ENCODE results near the gene GRN.

The GRN gene

GRCh38 chr17:44380767-44381166 lies 35.7 kb downstream of the GRN start:
- TF ChIP-seq, protein P1, sequence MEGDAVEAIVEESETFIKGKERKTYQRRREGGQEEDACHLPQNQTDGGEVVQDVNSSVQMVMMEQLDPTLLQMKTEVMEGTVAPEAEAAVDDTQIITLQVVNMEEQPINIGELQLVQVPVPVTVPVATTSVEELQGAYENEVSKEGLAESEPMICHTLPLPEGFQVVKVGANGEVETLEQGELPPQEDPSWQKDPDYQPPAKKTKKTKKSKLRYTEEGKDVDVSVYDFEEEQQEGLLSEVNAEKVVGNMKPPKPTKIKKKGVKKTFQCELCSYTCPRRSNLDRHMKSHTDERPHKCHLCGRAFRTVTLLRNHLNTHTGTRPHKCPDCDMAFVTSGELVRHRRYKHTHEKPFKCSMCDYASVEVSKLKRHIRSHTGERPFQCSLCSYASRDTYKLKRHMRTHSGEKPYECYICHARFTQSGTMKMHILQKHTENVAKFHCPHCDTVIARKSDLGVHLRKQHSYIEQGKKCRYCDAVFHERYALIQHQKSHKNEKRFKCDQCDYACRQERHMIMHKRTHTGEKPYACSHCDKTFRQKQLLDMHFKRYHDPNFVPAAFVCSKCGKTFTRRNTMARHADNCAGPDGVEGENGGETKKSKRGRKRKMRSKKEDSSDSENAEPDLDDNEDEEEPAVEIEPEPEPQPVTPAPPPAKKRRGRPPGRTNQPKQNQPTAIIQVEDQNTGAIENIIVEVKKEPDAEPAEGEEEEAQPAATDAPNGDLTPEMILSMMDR (IDR thresholded peaks at IDR 0.05; ENCODE audit: low read length, missing control alignments): no peak
- H3K4me3 ChIP-seq (replicated peaks; ENCODE audit: low read depth, low read length): no peak overlapping the region
- DNase-seq (ENCODE audit: low read depth): no peak

DNA sequence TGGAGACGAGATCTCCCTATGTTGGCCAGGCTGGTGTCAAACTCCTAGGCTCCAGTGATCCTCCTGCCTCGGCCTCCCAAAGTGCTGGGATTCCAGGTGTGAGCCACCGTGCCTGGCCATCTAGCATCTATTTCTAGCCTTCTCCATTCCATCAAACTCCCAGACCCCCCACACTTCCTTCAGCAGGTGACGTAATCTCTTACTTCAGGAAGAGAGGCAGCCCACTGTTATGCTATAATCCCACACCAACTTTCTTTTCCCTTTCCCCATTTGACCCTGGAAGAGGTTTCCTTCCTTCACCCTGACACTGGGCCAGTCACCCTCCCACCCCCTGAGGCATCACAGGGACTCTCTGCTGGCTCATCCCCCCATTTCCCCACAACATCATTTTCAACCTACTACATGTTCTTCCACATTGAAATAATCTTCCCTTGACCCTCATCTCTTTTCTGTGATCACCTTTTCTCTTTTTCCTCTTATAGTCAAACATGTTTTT lies 36.8 kb downstream of the GRN start:
- DNase-seq (ENCODE audit: low read depth): no peak
- no peak overlapping the region for H3K4me3 ChIP-seq (replicated peaks; ENCODE audit: low read depth, low read length)
- TF ChIP-seq, protein P1 (IDR thresholded peaks at IDR 0.05; ENCODE audit: low read length, missing control alignments): no peak

DNA sequence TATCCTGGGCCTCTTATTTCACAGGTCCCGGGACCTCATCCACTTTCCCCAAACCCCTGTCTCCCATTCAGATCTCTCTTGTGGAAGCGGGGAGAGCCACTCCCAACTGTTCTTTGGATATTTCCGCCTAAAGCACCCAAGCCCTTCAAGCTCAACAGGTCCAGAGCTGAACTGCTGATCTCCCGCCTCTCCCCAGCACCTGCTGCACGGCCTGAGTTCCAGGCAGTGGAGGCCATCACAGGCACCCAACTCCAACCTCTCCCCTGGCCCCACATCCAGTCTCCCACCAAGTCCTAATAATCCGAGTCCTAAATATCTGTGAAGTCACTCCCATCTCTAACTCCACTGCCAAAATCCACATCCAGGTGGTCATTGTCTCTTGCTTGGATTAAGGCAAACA lies 37.8 kb downstream of the GRN start:
- no peak overlapping the region for H3K4me3 ChIP-seq (replicated peaks; ENCODE audit: low read depth, low read length)
- DNase-seq (ENCODE audit: low read depth): no peak
- TF ChIP-seq, protein P1 (IDR thresholded peaks at IDR 0.05; ENCODE audit: low read length, missing control alignments): no peak

DNA sequence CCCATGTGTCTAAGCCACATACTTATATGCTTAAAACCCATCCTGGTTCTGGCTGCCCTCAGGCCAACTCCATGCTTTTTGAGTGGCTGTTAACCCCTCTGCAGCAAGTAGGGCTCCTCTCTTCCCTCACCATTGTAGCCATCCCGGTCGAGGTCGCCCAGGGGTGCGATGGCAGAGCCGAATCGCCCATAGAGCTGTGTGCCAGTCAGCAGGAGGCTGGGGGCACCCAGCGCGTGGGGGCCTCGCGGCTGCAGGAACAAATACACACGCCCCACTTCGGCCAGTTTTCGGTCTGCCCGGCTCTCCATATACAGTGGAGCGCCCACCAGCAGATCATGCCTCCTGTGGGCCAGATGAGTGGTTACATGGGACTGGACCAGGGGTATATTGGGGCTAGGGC lies 38.3 kb downstream of the GRN start:
- no peak for DNase-seq (ENCODE audit: low read depth)
- TF ChIP-seq, protein P1 (IDR thresholded peaks at IDR 0.05; ENCODE audit: low read length, missing control alignments): no peak
- H3K4me3 ChIP-seq (replicated peaks; ENCODE audit: low read depth, low read length): no peak overlapping the region

DNA sequence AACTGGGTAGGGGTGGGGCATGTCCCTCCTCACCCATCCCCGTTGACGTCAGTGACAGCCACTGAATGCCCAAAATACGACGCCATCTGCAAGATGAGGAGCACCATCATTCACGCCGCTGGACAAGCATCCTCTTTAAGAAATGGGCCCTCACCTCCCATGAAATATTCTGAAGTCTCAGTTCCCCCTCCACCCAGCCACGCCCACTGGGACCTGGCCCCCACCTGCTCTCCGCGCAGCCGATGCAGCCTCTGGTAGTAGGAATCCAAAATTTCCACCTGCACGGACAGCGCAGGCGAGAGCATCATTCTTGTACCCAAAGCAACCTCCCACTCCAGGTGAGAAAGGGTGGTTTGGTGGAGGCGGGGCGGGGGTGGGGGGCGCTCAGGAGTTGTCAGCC lies 38.8 kb downstream of the GRN start:
- no peak for DNase-seq (ENCODE audit: low read depth)
- TF ChIP-seq, protein P1 (IDR thresholded peaks at IDR 0.05; ENCODE audit: low read length, missing control alignments): no peak

DNA sequence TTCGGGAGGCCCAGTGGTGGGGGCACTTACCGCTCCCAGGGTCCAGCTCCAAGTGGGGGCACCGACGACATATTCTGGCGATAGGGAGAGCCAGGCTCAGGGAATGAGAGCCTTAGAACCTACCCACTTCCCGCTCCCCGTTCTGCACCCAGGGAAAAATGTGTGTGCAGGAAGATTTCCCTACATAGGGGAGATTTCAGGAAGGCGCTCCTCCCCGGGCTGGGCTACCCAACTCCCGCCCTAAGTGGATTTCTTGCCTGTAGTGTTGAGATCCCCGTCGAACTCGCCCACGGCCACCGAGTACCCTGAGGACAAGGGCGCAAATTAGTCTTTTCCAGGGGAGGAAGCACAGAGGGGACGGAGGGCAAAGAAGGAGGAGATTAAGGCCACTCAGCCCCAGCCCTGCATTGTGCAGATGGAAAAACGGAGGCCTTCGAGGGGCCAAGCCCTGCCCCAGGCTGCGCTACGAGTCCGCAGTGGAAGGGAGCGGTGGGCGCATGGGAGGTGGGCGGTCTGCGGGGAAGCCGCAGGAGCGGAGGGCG lies 39.2 kb downstream of the GRN start:
- no peak overlapping the region for H3K4me3 ChIP-seq (replicated peaks; ENCODE audit: low read depth, low read length)
- no peak for DNase-seq (ENCODE audit: low read depth)
- TF ChIP-seq, protein P1 (IDR thresholded peaks at IDR 0.05; ENCODE audit: low read length, missing control alignments): no peak

More for the DNA sequence above, 38.8 kb downstream of the GRN start:
- no peak overlapping the region for H3K4me3 ChIP-seq (replicated peaks; ENCODE audit: low read depth, low read length)

- H3K4me3 ChIP-seq (replicated peaks; ENCODE audit: low read depth, low read length): peak overlapping the region; percentile 59
- TF ChIP-seq, protein P1 (IDR thresholded peaks at IDR 0.05; ENCODE audit: low read length, missing control alignments): no peak
- no peak for DNase-seq (ENCODE audit: low read depth)
Measured at GRCh38 chr17:44384823-44385286, 39.8 kb downstream of the GRN start.
